Omental fat pad (tissue), 4 donors: ENCODE data around the gene RTN4RL2. TPM values are rescaled to one million over a fixed set of nuclear protein-coding genes. Genes with fewer than 3 reads are reported as not detected.

ENCODE experiments used
- ATAC-seq: fragments of 150-250 bp; one replicate; pipeline ENCODE4 v1.9.1; 2016; ENCODE audit warnings: mild to moderate bottlenecking, moderate library complexity; ENCODE audit not compliant: low FRiP score
- DNase-seq: peaks from one replicate; pipeline ENCODE4 v3.0.0-alpha.2; 2019; ENCODE audit warnings: low spot score
- total RNA-seq, 4 donors: library from RNA; depleted of rRNA; stranded (reverse); fragments of >200 nt; gene quantifications; one replicate each; pipeline ENCODE4 v1.1.0, GENCODE V29; 2016
- TF ChIP-seq, protein P1 (sequence below), 3 donors: fragments of 450-650 bp; IDR thresholded peaks; one replicate each; pipeline ENCODE4 v1.5.1; 2016 to 2017; ENCODE audit warnings: antibody characterized with exemption in 3 of 3, mild to moderate bottlenecking in 3 of 3, moderate library complexity in 2 of 3

RTN4RL2 gene
- total RNA-seq, 4 donors from 2014 or later = 0.25 to 1.4 (median 0.74) TPM; not detected in 1

DNA sequence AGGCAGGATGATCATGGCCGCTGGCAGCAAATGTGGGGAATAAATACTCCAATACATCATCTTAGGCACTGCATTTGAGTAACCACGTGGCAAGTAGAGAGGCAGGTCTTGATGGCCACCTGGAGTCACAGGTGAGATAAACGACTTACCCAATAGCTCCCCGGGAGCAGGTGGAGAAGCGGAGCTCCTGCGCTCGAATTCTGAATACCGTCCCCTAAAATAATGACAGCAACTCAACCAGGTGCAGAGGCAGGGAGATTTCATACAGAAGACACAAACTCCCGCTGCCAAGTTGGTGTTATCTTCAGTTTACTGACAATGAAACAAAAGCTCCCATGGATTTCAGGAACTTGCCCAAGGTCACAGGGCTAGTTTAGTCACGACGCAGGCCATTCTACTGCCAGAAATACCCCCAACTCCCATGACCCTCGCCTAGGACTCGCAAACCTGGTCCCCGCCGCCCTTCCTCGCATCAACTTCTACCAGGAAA lies 33.8 kb upstream of the RTN4RL2 start:
- DNase-seq = no peak
- TF ChIP-seq, protein P1, sequence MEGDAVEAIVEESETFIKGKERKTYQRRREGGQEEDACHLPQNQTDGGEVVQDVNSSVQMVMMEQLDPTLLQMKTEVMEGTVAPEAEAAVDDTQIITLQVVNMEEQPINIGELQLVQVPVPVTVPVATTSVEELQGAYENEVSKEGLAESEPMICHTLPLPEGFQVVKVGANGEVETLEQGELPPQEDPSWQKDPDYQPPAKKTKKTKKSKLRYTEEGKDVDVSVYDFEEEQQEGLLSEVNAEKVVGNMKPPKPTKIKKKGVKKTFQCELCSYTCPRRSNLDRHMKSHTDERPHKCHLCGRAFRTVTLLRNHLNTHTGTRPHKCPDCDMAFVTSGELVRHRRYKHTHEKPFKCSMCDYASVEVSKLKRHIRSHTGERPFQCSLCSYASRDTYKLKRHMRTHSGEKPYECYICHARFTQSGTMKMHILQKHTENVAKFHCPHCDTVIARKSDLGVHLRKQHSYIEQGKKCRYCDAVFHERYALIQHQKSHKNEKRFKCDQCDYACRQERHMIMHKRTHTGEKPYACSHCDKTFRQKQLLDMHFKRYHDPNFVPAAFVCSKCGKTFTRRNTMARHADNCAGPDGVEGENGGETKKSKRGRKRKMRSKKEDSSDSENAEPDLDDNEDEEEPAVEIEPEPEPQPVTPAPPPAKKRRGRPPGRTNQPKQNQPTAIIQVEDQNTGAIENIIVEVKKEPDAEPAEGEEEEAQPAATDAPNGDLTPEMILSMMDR (IDR thresholded peaks at IDR 0.05) = no peak
- peak; percentile 0 for ATAC-seq

DNA sequence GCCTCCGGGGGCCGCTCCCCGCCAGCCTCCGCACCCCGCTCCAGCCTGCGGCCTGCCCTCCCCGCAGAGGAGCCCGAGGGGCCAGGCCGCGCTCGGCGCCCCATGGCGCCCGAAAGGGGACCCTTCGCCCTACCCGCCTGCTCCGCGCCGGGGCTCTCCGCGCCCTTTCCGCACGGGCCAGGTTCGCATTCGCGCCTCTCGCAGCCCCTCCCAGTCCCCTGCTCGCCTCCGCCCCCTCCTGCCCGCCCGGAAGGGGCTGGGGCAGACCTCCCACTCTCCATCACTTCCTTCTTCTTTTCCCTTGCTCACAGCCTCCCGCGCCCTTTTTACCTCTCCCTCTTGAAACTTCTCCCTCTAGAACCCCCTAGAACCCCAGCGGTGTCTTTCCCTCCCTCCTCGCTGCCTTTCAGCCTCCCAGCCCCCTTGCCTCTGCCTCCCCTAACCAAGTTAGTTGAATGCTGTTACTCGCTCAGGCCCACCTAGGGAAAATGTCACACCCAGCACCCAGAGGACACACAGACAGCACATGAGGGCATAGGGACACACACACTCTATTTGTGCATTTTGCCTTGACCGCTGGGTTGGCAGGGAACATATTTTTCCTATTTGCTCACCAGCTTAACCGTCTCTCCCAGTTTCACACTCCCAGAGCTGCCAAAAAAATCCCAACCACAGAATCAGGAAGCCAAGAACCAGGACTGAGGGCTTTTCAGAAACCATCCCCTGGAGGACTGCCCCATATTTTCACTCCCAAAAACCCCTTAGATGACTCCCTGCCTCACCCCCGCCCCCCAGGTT lies 33.2 kb upstream of the RTN4RL2 start, which contains the start of gene SLC43A3:
SLC43A3 (minus strand) TSS at position 193 of the 798 bp plus-strand sequence. CDS start 949 bp downstream, outside the sequence.
- TF ChIP-seq, protein P1 (IDR thresholded peaks at IDR 0.05) = no peak
- DNase-seq (no peak), ATAC-seq (peak; percentile 58)

DNA sequence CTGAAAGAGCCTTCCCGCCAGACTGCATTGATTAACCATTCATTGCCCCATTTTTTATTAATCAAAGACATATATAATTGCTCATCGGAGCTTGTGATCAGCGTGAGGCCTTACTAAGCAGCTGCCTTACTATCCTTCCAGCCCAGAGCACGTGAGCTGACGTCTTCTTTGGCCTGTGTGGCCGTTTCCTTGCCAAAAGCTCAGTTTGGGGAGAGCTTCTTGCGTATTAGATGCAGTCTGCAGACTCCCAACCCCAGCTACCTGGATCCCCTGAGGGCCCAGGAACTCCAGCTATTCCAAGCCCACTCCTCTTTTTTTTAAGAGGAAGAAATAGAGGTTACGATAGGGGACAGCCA lies 32.6 kb upstream of the RTN4RL2 start:
- TF ChIP-seq, protein P1 (IDR thresholded peaks at IDR 0.05) = no peak
- ATAC-seq (peak; percentile 39), DNase-seq (peak; percentile 56)

DNA sequence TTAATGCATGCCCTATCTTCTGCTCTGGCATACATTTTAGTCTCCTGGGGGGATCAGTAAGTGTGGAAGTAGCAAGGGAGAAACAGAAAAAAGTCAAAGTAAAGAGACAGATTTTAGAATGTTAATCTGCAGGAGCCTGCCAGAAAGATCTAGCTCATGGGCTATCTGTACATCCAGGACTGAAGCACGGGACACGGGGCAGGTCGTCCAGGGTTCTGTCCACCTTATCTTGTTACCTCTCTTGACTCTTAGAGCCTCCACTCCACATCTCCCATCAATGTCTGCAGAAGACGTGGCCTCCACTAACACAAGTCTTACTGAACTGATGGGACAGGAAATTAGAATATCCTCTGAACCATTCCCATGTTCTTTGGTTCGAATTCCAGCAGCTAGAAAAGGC lies 31.7 kb upstream of the RTN4RL2 start:
- TF ChIP-seq, protein P1 (IDR thresholded peaks at IDR 0.05) = no peak
- ATAC-seq (no peak), DNase-seq (no peak)

DNA sequence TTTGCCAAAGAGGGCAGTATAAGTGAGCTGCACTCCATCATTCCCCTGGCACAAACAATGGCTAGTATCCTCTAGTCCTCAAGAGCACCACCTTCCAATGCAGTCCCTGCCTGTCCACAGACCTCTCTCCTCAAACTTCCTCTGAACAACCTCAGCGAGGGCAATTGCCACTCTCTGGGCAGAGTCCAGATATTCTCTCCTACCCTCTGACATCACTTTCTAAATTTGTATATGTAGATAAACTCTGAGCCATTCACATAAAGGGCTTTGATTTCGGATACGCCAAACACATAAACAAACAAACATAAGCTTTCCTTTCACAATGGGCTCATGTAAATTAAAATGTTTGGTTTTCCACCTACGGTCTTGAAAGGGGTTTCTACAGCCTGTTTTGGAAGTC lies 30.4 kb upstream of the RTN4RL2 start:
- TF ChIP-seq, protein P1 (IDR thresholded peaks at IDR 0.05) = no peak
- ATAC-seq (no peak), DNase-seq (no peak)

DNA sequence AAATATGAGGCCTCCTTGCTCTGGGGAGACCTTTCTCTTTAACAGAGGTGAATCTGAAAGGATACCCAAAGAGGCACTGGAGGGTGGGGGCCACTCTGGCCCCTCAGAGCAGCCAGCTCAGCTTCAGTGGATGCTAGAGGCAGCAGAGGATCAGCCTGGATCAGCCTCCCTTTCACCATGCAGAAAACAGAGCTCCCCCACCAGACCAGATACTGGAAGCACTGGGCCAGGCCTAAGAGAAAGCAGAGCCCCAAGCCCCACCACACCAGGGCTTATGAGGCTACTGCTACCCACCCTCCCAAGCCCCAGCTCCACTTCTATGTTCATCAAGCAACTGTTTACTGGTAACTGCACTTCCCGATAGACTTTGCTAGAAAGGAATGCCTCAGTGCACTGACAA lies 29.4 kb upstream of the RTN4RL2 start:
- no peak for DNase-seq
- TF ChIP-seq, protein P1 (IDR thresholded peaks at IDR 0.05) = no peak
- no peak for ATAC-seq

DNA sequence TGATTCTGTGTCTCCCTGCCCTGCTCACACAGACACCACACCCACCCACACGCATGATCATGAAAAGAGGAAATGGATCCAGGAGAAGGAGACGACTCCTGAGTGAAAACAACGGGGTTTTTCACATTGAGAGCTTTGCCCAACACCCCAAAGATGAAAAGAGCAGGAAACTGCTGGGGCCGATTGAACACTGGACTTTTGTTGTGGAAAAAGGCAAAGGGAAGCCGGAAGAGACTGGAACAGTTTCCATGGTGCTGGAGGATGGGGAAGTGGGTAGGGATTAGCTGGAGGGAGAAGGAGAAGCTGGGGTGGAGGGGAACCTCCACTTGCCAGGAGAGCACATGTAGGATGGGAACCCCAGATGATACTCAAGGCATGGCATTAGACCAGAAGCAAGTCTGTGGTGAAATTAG lies 28.2 kb upstream of the RTN4RL2 start:
- DNase-seq (no peak), ATAC-seq (no peak)
- TF ChIP-seq, protein P1 (IDR thresholded peaks at IDR 0.05) = no peak
